GM12878 (cell line): ENCODE results near the gene DCAF6. TPM values are rescaled to one million over a fixed set of nuclear protein-coding genes. Genes with fewer than 3 reads are reported as not detected.

Experiments used
- ATAC-seq: fragments of 200-7000 bp; cut with Tn5 transposase; 3 replicates; pipeline ENCODE4 v1.9.1; 2020; ENCODE audit warnings: mild to moderate bottlenecking, moderate library complexity
- BruUV-seq: library from RNA; stranded (reverse); fragments of 400-500 nt; replicated peaks from 2 replicates; lab custom pipeline; 2021; lab: Mats Ljungman, UMichigan
- CTCF ChIA-PET: fragments of 300-600 bp; sonication (Branson Sonifier 250); formaldehyde crosslinking; extraction: SDS; loops from one replicate; lab custom pipeline; 2021; ENCODE audit warnings: inconsistent platforms; lab: Yijun Ruan, JAX
- POLR2A ChIA-PET: fragments of 350-600 bp; formaldehyde crosslinking; extraction: SDS; loops from one replicate; lab custom pipeline; 2021; ENCODE audit warnings: inconsistent platforms; lab: Charles Lee
- RAD21 ChIA-PET: fragments of 300-600 bp; sonication (Branson Sonifier 250); formaldehyde crosslinking; loops from one replicate; lab custom pipeline; 2023; ENCODE audit warnings: antibody characterized with exemption; ENCODE audit not compliant: unreplicated experiment; lab: Charles Lee
- SMC1A ChIA-PET: fragments of 300-600 bp; sonication (Branson Sonifier 250); formaldehyde crosslinking; loops from one replicate; lab custom pipeline; 2023; ENCODE audit not compliant: unreplicated experiment, uncharacterized antibody; lab: Charles Lee
- DNase-seq: peaks from one replicate; pipeline ENCODE4 v3.0.0-alpha.2; 2011; ENCODE audit warnings: low read depth, low spot score
- FAIRE-seq: peaks from 3 replicates; lab custom pipeline; 2011; peaks lifted over from hg19 to GRCh38; lab: Jason Lieb, UNC
- H2AFZ ChIP-seq: 2 replicates; pipeline ENCODE4 v1.6.0; 2011; ENCODE audit warnings: low read depth, low read length, control low read depth; ENCODE audit not compliant: control insufficient read depth
- H3K27ac ChIP-seq: 2 replicates; pipeline ENCODE4 v1.5.1; 2011; ENCODE audit warnings: control low read depth; ENCODE audit not compliant: control insufficient read depth, insufficient read depth
- H3K27me3 ChIP-seq, 2 experiments: replicated peaks in 1 of 2; 2 replicates each; pipeline versions ENCODE4 v1.6.0 to v1.6.1; 2011; ENCODE audit warnings: low read length in 1 of 2; ENCODE audit not compliant: control insufficient read depth in 2 of 2, insufficient read depth in 2 of 2
- H3K36me3 ChIP-seq, 2 experiments: 2 replicates each; pipeline ENCODE4 v1.5.1; 2011; ENCODE audit warnings: low read length in 1 of 2; ENCODE audit not compliant: control insufficient read depth in 2 of 2, insufficient read depth in 2 of 2
- H3K4me1 ChIP-seq: 2 replicates; pipeline ENCODE4 v1.6.1; 2011; ENCODE audit warnings: mild to moderate bottlenecking, low read length, moderate library complexity, mixed read lengths; ENCODE audit not compliant: control insufficient read depth, insufficient read depth
- H3K4me2 ChIP-seq: 2 replicates; pipeline ENCODE4 v1.6.0; 2011; ENCODE audit warnings: control low read depth; ENCODE audit not compliant: control insufficient read depth, insufficient read depth
- H3K4me3 ChIP-seq: fragments of 200-600 bp; sonication (generic); 2 replicates; pipeline ENCODE4 v1.5.1; 2016
- H3K79me2 ChIP-seq: 2 replicates; pipeline ENCODE4 v1.6.0; 2011; ENCODE audit warnings: low read length; ENCODE audit not compliant: control insufficient read depth, insufficient read depth
- H3K9ac ChIP-seq: 2 replicates; pipeline ENCODE4 v1.8.0; 2011; ENCODE audit warnings: low read length, control low read depth, mixed read lengths; ENCODE audit not compliant: control insufficient read depth, insufficient read depth
- H3K9me3 ChIP-seq: replicated peaks from 3 replicates; pipeline ENCODE4 v1.5.1; 2011; ENCODE audit warnings: mild to moderate bottlenecking, low read length; ENCODE audit not compliant: control insufficient read depth, insufficient read depth
- H4K20me1 ChIP-seq: 2 replicates; pipeline ENCODE4 v1.6.0; 2011; ENCODE audit not compliant: control insufficient read depth, insufficient read depth
- EP300 ChIP-seq, 2 experiments: fragments of 150-350 bp in 1 of 2; IDR thresholded peaks; 2 replicates each; pipeline ENCODE4 v1.6.1; 2011 to 2012; ENCODE audit warnings: low read depth in 2 of 2, low read length in 2 of 2, borderline replicate concordance in 1 of 2, improper control_type of control experiment in 1 of 2, inconsistent platforms in 1 of 2; ENCODE audit not compliant: control insufficient read depth in 1 of 2
- HDAC2 ChIP-seq: fragments of 200-600 bp; sonication (generic); IDR thresholded peaks from 2 replicates; pipeline ENCODE4 v1.6.1; 2017
- HDAC6 ChIP-seq: fragments of 200-600 bp; sonication (generic); IDR thresholded peaks from one replicate; pipeline ENCODE4 v1.8.0; 2017; ENCODE audit warnings: antibody characterized with exemption; ENCODE audit not compliant: unreplicated experiment
- LARP7 ChIP-seq: fragments of 450-650 bp; IDR thresholded peaks from 2 replicates; pipeline ENCODE4 v1.6.1; 2017; ENCODE audit warnings: mild to moderate bottlenecking
- MYB ChIP-seq: fragments of 150-350 bp; IDR thresholded peaks from 2 replicates; pipeline ENCODE4 v1.6.1; 2014; ENCODE audit warnings: mild to moderate bottlenecking, low read depth, low read length, borderline replicate concordance
- POLR2AphosphoS5 ChIP-seq: IDR thresholded peaks from 2 replicates; pipeline ENCODE4 v1.6.1; 2011; ENCODE audit warnings: mild to moderate bottlenecking, low read length, inconsistent platforms
- RELA ChIP-seq: fragments of 450-650 bp; IDR thresholded peaks from 2 replicates; pipeline ENCODE4 v1.8.0; 2014; ENCODE audit warnings: borderline replicate concordance; ENCODE audit not compliant: partially characterized antibody
- ZSCAN29 ChIP-seq: fragments of 450-650 bp; IDR thresholded peaks from 2 replicates; pipeline ENCODE4 v1.6.1; 2017; ENCODE audit warnings: mild to moderate bottlenecking, moderate library complexity
- WGBS: methylation state at CpG from one replicate; pipeline ENCODE4 v1.1.6; 2016; ENCODE audit warnings: low lambda C conversion rate; ENCODE audit not compliant: insufficient replicate concordance, insufficient coverage; ENCODE audit errors: missing lambda C conversion rate; 5-methylcytosine and 5-hydroxymethylcytosine counted together
- in situ Hi-C: fragments of 300-500 bp; cut with MboI; formaldehyde crosslinking; loops from 9 replicates; pipeline ENCODE4 v1.14.3; 2018; ENCODE audit warnings: mixed read lengths
- intact Hi-C: fragments of 100-400 bp; cut with micrococcal nuclease; formaldehyde crosslinking; loops from one replicate; pipeline ENCODE4 v1.14.2; 2022; ENCODE audit not compliant: unreplicated experiment
- polyA plus RNA-seq, 11 experiments: library from polyadenylated mRNA; depleted of rRNA in 4 of 11; unstranded in 6 of 11; stranded (reverse) in 5 of 11; fragments of >200 nt; fragmentation: Nextera tagmentation in 4 of 11; fragmentation: Illumina TruSeq in 1 of 11; extraction: Ambion mirVana in 4 of 11; extraction: Trizol in 1 of 11; gene quantifications; 1 replicate in 1 of 11; 2 replicates in 10 of 11; pipeline versions ENCODE4 v1.2.1 to v1.2.3, GENCODE V29; 2011 to 2016; ENCODE audit warnings: inconsistent platforms in 2 of 11, missing spikeins in 2 of 11, low read depth in 1 of 11
- total RNA-seq, 4 experiments: library from RNA; depleted of rRNA in 3 of 4; stranded (reverse); fragments of >200 nt in 3 of 4; fragmentation: Illumina TruSeq in 1 of 4; extraction: Trizol in 1 of 4; gene quantifications; 2 replicates each; pipeline versions ENCODE4 v1.2.1 to v1.2.3, GENCODE V29; 2013 to 2021
- TF ChIP-seq, protein P1 (sequence below): fragments of 450-650 bp; IDR thresholded peaks from 2 replicates; pipeline ENCODE4 v1.6.1; 2017; ENCODE audit warnings: antibody characterized with exemption, mild to moderate bottlenecking, moderate library complexity
- TF ChIP-seq, protein P2 (sequence below): fragments of 450-650 bp; IDR thresholded peaks from 2 replicates; pipeline ENCODE4 v1.6.1; 2017; ENCODE audit warnings: borderline replicate concordance

The DCAF6 gene
- total and polyA plus RNA-seq, 10 of the 15 experiments (the other 5 are each of a cell fraction or from before 2014, with no cell fraction given) = 11.4 to 62.7 (median 33.0) TPM

DNA sequence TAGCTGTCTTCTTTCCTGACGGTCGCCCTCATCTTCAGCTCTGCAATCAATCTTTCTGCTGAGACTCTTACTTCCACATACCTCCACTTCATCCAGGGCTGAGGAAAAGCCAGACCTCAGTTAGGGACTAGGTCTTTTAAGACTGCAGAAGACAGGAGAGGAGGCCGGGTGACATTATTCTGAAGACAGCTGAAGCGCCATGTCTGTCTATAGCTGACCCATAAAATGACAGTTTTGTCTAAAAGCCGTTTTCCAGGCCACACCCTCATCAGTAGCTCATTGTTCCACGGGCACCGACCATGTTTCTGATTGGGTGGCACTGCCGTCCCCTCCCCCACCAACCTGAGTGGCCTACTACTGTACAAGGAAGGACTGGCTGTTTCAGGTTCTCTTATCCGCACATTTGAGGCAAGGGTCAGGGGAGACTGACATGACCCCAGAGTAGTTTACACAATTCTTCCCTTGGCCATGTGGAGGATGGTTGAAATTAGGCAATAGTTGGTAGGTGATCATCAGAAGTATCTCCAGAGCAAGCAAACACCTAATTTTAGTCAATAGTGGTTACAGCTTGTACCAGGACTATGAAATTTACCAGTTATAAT lies 22.5 kb upstream of the DCAF6 start, which contains the start of gene ADCY10:
Gene ADCY10 (minus strand): TSS at position 240 of the 602 bp plus-strand sequence. CDS start 8,994 bp downstream, outside the sequence.
- no TSS peak for BruUV-seq

More for the DNA sequence above, 22.5 kb upstream of the DCAF6 start, which contains the start of gene ADCY10:
- FAIRE-seq (no peak), ATAC-seq (no peak), DNase-seq (no peak)
- H3K36me3 ChIP-seq = peaks cover 2% of the 10 kb centered on the region in 2 experiments; a peak in 2 of 4 replicates
- H3K79me2 ChIP-seq = no peaks in the 10 kb centered on the region
- H3K9me3 ChIP-seq = peaks cover 12% of the 10 kb centered on the region
- ChIA-PET POLR2A (no interaction called here), CTCF (interaction anchor here (0.9 to 1.0 kb wide), 3 partner anchors 20 to 168 kb away, joined by 3 to 4 read pairs (median 3); no protein-coding TSS in a partner anchor), SMC1A (interaction anchor here (0.8 kb wide), 2 partner anchors 14 to 23 kb away, joined by 3 read pairs; partner anchors contain the start of genes DCAF6 and MPC2), RAD21 (interaction anchor here (0.7 to 1.8 kb wide), 3 partner anchors 10 to 22 kb away, joined by 3 to 4 read pairs (median 3); partner anchors contain the start of gene DCAF6)
- TF ChIP-seq POLR2AphosphoS5 = no peak
- TF ChIP-seq MYB = no peak
- no peak for TF ChIP-seq EP300 (IDR thresholded peaks at IDR 0.05; ENCODE audit: borderline replicate concordance in 1 of 2, control insufficient read depth in 1 of 2, low read depth in 2 of 2, low read length in 2 of 2)
- no peak for TF ChIP-seq RELA
- TF ChIP-seq ZSCAN29 = no peak
- TF ChIP-seq LARP7 = no peak
- TF ChIP-seq, protein P1, sequence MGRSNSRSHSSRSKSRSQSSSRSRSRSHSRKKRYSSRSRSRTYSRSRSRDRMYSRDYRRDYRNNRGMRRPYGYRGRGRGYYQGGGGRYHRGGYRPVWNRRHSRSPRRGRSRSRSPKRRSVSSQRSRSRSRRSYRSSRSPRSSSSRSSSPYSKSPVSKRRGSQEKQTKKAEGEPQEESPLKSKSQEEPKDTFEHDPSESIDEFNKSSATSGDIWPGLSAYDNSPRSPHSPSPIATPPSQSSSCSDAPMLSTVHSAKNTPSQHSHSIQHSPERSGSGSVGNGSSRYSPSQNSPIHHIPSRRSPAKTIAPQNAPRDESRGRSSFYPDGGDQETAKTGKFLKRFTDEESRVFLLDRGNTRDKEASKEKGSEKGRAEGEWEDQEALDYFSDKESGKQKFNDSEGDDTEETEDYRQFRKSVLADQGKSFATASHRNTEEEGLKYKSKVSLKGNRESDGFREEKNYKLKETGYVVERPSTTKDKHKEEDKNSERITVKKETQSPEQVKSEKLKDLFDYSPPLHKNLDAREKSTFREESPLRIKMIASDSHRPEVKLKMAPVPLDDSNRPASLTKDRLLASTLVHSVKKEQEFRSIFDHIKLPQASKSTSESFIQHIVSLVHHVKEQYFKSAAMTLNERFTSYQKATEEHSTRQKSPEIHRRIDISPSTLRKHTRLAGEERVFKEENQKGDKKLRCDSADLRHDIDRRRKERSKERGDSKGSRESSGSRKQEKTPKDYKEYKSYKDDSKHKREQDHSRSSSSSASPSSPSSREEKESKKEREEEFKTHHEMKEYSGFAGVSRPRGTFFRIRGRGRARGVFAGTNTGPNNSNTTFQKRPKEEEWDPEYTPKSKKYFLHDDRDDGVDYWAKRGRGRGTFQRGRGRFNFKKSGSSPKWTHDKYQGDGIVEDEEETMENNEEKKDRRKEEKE = no peak
- TF ChIP-seq, protein P2, sequence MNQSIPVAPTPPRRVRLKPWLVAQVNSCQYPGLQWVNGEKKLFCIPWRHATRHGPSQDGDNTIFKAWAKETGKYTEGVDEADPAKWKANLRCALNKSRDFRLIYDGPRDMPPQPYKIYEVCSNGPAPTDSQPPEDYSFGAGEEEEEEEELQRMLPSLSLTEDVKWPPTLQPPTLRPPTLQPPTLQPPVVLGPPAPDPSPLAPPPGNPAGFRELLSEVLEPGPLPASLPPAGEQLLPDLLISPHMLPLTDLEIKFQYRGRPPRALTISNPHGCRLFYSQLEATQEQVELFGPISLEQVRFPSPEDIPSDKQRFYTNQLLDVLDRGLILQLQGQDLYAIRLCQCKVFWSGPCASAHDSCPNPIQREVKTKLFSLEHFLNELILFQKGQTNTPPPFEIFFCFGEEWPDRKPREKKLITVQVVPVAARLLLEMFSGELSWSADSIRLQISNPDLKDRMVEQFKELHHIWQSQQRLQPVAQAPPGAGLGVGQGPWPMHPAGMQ = no peak
- TF ChIP-seq HDAC6 = no peak
- TF ChIP-seq HDAC2 = no peak
- intact Hi-C loops (no loop called here), in situ Hi-C loops (no loop called here)
- no peak within 1 kb of the TSS for H3K9ac ChIP-seq
- no peaks in the 10 kb centered on the region for H3K4me1 ChIP-seq
- no peak within 1 kb of the TSS for H3K27ac ChIP-seq
- H3K4me3 ChIP-seq = no peak within 1 kb of the TSS
- H3K27me3 ChIP-seq = no peaks in the 10 kb centered on the region
- no peak within 1 kb of the TSS for H2AFZ ChIP-seq
- WGBS = 96% methylated on average over 9 of the region's 9 CpGs
- H3K4me2 ChIP-seq = no peak within 1 kb of the TSS
- H4K20me1 ChIP-seq = no peaks in the 10 kb centered on the region
